Natural killer cell (primary cell): ENCODE measurements around the gene SPATS2L. TPM values are rescaled to one million over a fixed set of nuclear protein-coding genes. Genes with fewer than 3 reads are reported as not detected.

Source experiments
- ATAC-seq, 3 donors: fragments of 150-1000 bp in 2 of 3; fragments of 200-7000 bp in 1 of 3; cut with Tn5 transposase; 1 replicate in 1 of 3; 2 replicates in 2 of 3; pipeline ENCODE4 v1.10.0; 2021; ENCODE audit warnings: mild to moderate bottlenecking in 2 of 3, moderate library complexity in 2 of 3
- DNase-seq, 2 donors: peaks; one replicate each; pipeline versions ENCODE4 v3.0.0 to v3.0.0-alpha.2; 2013 to 2021; ENCODE audit warnings: mixed read lengths in 1 of 2
- H3K27ac ChIP-seq: one replicate; pipeline ENCODE4 v1.5.1; 2013; ENCODE audit warnings: mild to moderate bottlenecking, low read length
- H3K27me3 ChIP-seq: one replicate; pipeline ENCODE4 v1.6.1; 2013; ENCODE audit warnings: low read length; ENCODE audit not compliant: control insufficient read depth, insufficient read depth
- H3K36me3 ChIP-seq: one replicate; pipeline ENCODE4 v1.6.1; 2013; ENCODE audit warnings: low read length; ENCODE audit not compliant: control insufficient read depth, insufficient read depth
- H3K4me1 ChIP-seq: one replicate; pipeline ENCODE4 v1.6.1; 2013; ENCODE audit warnings: low read length; ENCODE audit not compliant: control insufficient read depth, insufficient read depth
- H3K4me3 ChIP-seq: one replicate; pipeline ENCODE4 v1.5.1; 2013; ENCODE audit warnings: low read length
- H3K9me3 ChIP-seq: one replicate; pipeline ENCODE4 v1.6.1; 2013; ENCODE audit warnings: low read length; ENCODE audit not compliant: control insufficient read depth, insufficient read depth
- H3K27ac Mint-ChIP-seq, 2 donors: one replicate each; pipeline ENCODE4 v1.8.0; 2022; ENCODE audit warnings: mild to moderate bottlenecking in 2 of 2, mixed read lengths in 2 of 2, moderate library complexity in 1 of 2
- H3K27me3 Mint-ChIP-seq, 2 donors: one replicate each; pipeline ENCODE4 v1.8.0; 2022; ENCODE audit warnings: low read depth in 2 of 2, mixed read lengths in 2 of 2
- H3K36me3 Mint-ChIP-seq: one replicate; pipeline ENCODE4 v1.8.0; 2022; ENCODE audit warnings: mixed read lengths
- H3K4me1 Mint-ChIP-seq, 2 donors: one replicate each; pipeline ENCODE4 v1.8.0; 2022; ENCODE audit warnings: mixed read lengths in 2 of 2
- H3K4me3 Mint-ChIP-seq: one replicate; pipeline ENCODE4 v1.8.0; 2022; ENCODE audit warnings: mild to moderate bottlenecking, moderate library complexity, mixed read lengths
- H3K9me3 Mint-ChIP-seq, 2 donors: one replicate each; pipeline ENCODE4 v1.8.0; 2022; ENCODE audit warnings: mixed read lengths in 2 of 2
- CTCF ChIP-seq: fragments of 200-600 bp; IDR thresholded peaks from one replicate; pipeline ENCODE4 v1.8.0; 2022; ENCODE audit warnings: antibody characterized with exemption
- WGBS: methylation state at CpG from one replicate; pipeline ENCODE4 v1.1.7; 2013; ENCODE audit warnings: missing lambda C conversion rate; ENCODE audit not compliant: insufficient coverage; 5-methylcytosine and 5-hydroxymethylcytosine counted together
- intact Hi-C: fragments of 100-400 bp; cut with micrococcal nuclease; formaldehyde crosslinking; loops from one replicate; pipeline ENCODE4 v1.14.2; 2022
- total RNA-seq, 4 donors: library from RNA; stranded (reverse); fragments of 120-200 nt in 1 of 4; gene quantifications; one replicate each; pipeline versions ENCODE4 v1.2.3 to v1.2.4, GENCODE V29; 2013 to 2022

Gene SPATS2L
- total RNA-seq, 3 donors from 2014 or later (not counting 1 experiment from before 2014, with no cell fraction given) = 3.8 to 10.9 (median 4.4) TPM

GRCh38 chr2:200258881-200259576 lies 47.5 kb upstream of the SPATS2L start:
- ATAC-seq (no peak), DNase-seq (no peak)
- no peak overlapping the region for H3K27ac Mint-ChIP-seq

GRCh38 chr2:200259577-200259957 lies 46.9 kb upstream of the SPATS2L start:
- no peak for TF ChIP-seq CTCF
- Mint-ChIP-seq H3K36me3 (no peaks in the 10 kb centered on the region), H3K4me1 (no peaks in the 10 kb centered on the region), H3K27me3 (peaks cover 0 to 3% of the 10 kb centered on the region in 2 donors), H3K9me3 (no peaks in the 10 kb centered on the region), H3K27ac (no peak overlapping the region), H3K4me3 (no peak overlapping the region)
- 92% methylated on average over 4 of the region's 5 CpGs for WGBS
- H3K4me1 ChIP-seq = no peaks in the 10 kb centered on the region
- no peak for DNase-seq
- no peak for ATAC-seq
- no peak overlapping the region for H3K4me3 ChIP-seq
- H3K9me3 ChIP-seq = no peaks in the 10 kb centered on the region
- intact Hi-C loops = no loop called here
- H3K36me3 ChIP-seq = no peaks in the 10 kb centered on the region
- H3K27ac ChIP-seq = no peak overlapping the region
- no peaks in the 10 kb centered on the region for H3K27me3 ChIP-seq

More at GRCh38 chr2:200258881-200259576, 47.5 kb upstream of the SPATS2L start:
- Histone ChIP-seq H3K27me3 (no peaks in the 10 kb centered on the region), H3K9me3 (no peaks in the 10 kb centered on the region), H3K27ac (no peak overlapping the region), H3K4me1 (no peaks in the 10 kb centered on the region), H3K4me3 (no peak overlapping the region), H3K36me3 (no peaks in the 10 kb centered on the region)
- intact Hi-C loops = no loop called here
- 87% methylated on average over 7 of the region's 7 CpGs for WGBS
- peaks cover 0 to 3% of the 10 kb centered on the region in 2 donors for H3K27me3 Mint-ChIP-seq
- H3K9me3 Mint-ChIP-seq = no peaks in the 10 kb centered on the region
- H3K36me3 Mint-ChIP-seq = no peaks in the 10 kb centered on the region
- TF ChIP-seq CTCF = no peak
- no peaks in the 10 kb centered on the region for H3K4me1 Mint-ChIP-seq
- H3K4me3 Mint-ChIP-seq = no peak overlapping the region

GRCh38 chr2:200262047-200262446 lies 44.4 kb upstream of the SPATS2L start:
- H3K4me1 ChIP-seq = no peaks in the 10 kb centered on the region
- H3K27ac Mint-ChIP-seq = no peak overlapping the region
- WGBS = 96% methylated on average over 2 of the region's 2 CpGs
- no peak overlapping the region for H3K27ac ChIP-seq
- no peaks in the 10 kb centered on the region for H3K27me3 ChIP-seq
- no peak overlapping the region for H3K4me3 Mint-ChIP-seq
- no peak overlapping the region for H3K4me3 ChIP-seq
- H3K27me3 Mint-ChIP-seq = peaks cover 3 to 9% of the 10 kb centered on the region in 2 donors
- no peak for TF ChIP-seq CTCF
- H3K9me3 ChIP-seq = no peaks in the 10 kb centered on the region
- ATAC-seq (no peak), DNase-seq (no peak)
- no peaks in the 10 kb centered on the region for H3K9me3 Mint-ChIP-seq
- H3K36me3 Mint-ChIP-seq = no peaks in the 10 kb centered on the region
- intact Hi-C loops = no loop called here
- H3K4me1 Mint-ChIP-seq = no peaks in the 10 kb centered on the region
- H3K36me3 ChIP-seq = no peaks in the 10 kb centered on the region

- no peaks in the 10 kb centered on the region for H3K4me1 ChIP-seq
- H3K27ac ChIP-seq = no peak overlapping the region
- Mint-ChIP-seq H3K27me3 (peaks cover 3 to 14% of the 10 kb centered on the region in 2 donors), H3K9me3 (no peaks in the 10 kb centered on the region), H3K36me3 (no peaks in the 10 kb centered on the region), H3K4me1 (no peaks in the 10 kb centered on the region), H3K4me3 (no peak overlapping the region), H3K27ac (no peak overlapping the region)
- H3K27me3 ChIP-seq = no peaks in the 10 kb centered on the region
- TF ChIP-seq CTCF = no peak
- no peaks in the 10 kb centered on the region for H3K36me3 ChIP-seq
- intact Hi-C loops = no loop called here
- DNase-seq = no peak
- H3K4me3 ChIP-seq = no peak overlapping the region
- 71% methylated on average over 1 of the region's 1 CpG for WGBS
- ATAC-seq = no peak
- H3K9me3 ChIP-seq = no peaks in the 10 kb centered on the region
Measured at GRCh38 chr2:200263279-200263678, 43.2 kb upstream of the SPATS2L start.
